A549 treated with CpdA at 1 μM for 4 hours (cell line): ENCODE data around the gene SLITRK5. TPM values are rescaled to one million over a fixed set of nuclear protein-coding genes. Genes with fewer than 3 reads are reported as not detected.

Experiments
- total RNA-seq: library from RNA; stranded (reverse); fragments of 200-300 nt; extraction: Qiagen RNA extraction; gene quantifications from 5 replicates; pipeline ENCODE4 v1.2.3, GENCODE V29; 2022; ENCODE audit warnings: low read depth

Gene SLITRK5
- 0.38 to 0.54 TPM (median 0.50 TPM) in 5 replicates for total RNA-seq

GRCh38 chr13:87671031-87671752, at the start of gene SLITRK5:
Gene SLITRK5 (plus strand): TSS chr13:87671371. CDS start chr13:87675389, 4,018 bp downstream.

